Astrocyte (in vitro differentiated cells and primary cell): ENCODE measurements around the gene EID3.

ENCODE experiments used
- EZH2 ChIP-seq: IDR thresholded peaks from 2 replicates; pipeline ENCODE4 v1.6.1; 2012; ENCODE audit warnings: mild to moderate bottlenecking, low read length, inconsistent platforms; ENCODE audit not compliant: insufficient read depth
- TF ChIP-seq, protein P1 (sequence below): IDR thresholded peaks from 2 replicates; pipeline ENCODE4 v1.5.1; 2011; ENCODE audit warnings: low read depth, mild to moderate bottlenecking, inconsistent platforms, low read length, moderate library complexity; ENCODE audit not compliant: insufficient read depth

DNA sequence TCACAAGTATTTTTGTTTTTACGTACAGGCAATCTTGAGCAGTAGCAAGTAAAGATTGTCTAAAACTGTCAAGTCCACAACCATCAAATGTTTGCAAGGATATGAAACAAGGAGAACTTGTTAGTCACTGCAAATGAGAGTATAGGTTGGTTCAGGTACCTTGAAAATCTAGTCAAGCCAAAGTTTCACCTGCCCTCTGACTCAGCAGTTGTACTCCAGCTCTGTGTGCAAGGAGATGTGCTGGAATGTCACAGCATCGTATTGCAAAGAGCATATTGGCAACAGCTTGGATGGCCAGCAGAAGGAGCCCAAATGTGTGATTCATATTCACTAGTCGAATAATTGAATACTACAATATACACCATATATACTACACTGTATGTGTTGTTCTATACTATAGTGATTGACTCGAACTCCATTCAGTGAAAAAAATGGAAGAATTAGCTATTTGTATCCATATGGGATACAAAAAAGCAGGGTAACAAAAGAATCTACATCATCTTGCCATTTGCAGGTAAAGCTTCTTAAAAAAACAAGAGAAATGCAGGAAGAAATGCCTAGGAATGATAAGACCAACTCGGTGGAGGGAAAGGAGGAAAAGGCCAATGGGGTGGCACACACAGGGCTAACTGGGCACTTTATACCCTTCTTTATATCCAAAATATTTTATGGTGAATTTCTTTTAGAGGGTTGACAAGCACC is 44.0 kb downstream of the EID3 start:
- TF ChIP-seq, protein P1, sequence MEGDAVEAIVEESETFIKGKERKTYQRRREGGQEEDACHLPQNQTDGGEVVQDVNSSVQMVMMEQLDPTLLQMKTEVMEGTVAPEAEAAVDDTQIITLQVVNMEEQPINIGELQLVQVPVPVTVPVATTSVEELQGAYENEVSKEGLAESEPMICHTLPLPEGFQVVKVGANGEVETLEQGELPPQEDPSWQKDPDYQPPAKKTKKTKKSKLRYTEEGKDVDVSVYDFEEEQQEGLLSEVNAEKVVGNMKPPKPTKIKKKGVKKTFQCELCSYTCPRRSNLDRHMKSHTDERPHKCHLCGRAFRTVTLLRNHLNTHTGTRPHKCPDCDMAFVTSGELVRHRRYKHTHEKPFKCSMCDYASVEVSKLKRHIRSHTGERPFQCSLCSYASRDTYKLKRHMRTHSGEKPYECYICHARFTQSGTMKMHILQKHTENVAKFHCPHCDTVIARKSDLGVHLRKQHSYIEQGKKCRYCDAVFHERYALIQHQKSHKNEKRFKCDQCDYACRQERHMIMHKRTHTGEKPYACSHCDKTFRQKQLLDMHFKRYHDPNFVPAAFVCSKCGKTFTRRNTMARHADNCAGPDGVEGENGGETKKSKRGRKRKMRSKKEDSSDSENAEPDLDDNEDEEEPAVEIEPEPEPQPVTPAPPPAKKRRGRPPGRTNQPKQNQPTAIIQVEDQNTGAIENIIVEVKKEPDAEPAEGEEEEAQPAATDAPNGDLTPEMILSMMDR: no peak
- TF ChIP-seq EZH2: no peak
